M059J (cell line): Measurements from ENCODE around the gene CCDC32. TPM values are rescaled to one million over a fixed set of nuclear protein-coding genes. Genes with fewer than 3 reads are reported as not detected.

ENCODE experiments used
- DNase-seq: peaks from one replicate; pipeline ENCODE4 v3.0.0-alpha.2; 2012; ENCODE audit warnings: low read depth
- total RNA-seq: library from RNA; depleted of rRNA; stranded (reverse); fragments of >200 nt; shearing (Covaris generic); gene quantifications from 2 replicates; pipeline ENCODE4 v1.2.3, GENCODE V29; 2014

The CCDC32 gene
- total RNA-seq, 1 experiment from 2014 or later = 24.9 TPM

DNA sequence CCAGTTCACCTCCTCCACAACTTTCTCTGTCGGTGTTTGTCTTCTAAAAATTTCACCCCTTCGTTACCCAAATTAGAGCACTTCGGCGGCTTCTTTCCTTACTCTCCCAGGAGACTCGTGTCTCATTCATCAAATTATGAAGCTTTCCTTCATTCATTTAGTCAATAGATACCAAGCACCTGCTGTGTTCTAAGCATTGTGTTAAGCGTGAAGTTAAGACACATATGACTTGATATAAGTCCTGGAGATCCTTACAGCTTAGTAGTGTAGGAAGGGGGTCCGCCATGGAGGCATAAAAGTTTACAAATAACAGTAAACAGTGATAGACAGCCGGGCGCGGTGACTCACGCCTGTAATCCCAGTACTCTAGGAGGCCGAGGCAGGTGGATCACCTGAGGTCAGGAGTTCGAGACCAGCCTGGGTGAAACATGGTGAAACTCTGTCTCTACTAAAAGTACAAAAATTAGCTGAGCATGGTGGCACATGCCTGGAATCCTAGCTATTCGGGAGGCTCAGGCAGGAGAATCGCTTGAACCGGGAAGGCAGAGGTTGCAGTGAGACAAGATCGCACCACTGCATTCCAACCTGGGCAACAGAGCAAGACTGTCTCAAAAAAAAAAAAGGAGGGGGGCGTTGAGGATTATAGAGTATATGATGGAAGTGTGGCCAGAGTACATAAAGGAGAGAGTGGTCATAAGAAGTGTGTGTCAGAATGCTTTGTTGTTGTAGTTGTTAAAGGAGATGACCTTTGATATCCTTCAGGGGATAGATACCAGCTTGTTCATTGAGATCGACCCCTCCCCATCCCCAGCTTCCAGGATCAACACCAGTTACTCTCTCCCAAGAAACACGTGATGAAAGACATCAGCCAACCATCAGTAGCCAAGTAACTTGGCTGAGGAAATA lies 744 bp upstream of the CCDC32 start:
- peak; percentile 45 for DNase-seq

DNA sequence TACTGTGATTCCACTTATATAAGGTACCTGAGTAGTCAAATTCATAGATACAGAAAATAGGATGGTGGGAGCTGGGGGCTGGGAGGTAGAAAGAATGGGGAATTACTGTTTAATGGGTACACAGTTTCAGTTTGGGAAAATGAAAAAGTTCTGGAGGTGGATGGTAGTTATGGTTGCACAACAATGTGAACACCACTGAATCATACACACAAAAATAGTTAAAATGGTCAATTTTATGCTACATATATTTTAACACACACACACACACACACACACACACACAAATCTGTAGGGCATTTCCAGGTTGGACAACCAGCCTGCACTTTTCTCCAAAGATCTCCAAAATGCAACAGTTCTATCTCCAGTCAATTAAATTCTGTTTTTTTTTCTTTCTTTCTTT lies 1.4 kb downstream of the CCDC32 start:
- no peak for DNase-seq

DNA sequence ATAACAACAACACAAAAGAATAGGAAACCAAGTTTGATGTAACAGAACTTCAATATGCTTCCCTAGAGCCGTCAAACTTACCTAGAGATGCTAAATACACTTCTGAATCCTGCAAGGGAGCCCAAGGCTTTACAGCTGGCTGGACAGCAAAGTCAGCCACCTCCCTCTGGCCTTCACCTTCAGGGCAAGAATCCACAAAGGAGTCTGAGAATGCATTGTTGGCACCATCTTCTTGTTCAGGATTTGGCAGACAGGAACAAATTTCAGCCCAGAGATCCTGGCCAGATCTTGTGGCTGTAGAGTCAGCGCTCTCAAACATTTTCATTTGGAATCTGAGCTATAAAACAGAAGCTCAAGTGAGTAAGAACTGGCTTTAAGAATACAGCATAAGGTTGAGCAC lies 2.2 kb downstream of the CCDC32 start:
- no peak for DNase-seq

DNA sequence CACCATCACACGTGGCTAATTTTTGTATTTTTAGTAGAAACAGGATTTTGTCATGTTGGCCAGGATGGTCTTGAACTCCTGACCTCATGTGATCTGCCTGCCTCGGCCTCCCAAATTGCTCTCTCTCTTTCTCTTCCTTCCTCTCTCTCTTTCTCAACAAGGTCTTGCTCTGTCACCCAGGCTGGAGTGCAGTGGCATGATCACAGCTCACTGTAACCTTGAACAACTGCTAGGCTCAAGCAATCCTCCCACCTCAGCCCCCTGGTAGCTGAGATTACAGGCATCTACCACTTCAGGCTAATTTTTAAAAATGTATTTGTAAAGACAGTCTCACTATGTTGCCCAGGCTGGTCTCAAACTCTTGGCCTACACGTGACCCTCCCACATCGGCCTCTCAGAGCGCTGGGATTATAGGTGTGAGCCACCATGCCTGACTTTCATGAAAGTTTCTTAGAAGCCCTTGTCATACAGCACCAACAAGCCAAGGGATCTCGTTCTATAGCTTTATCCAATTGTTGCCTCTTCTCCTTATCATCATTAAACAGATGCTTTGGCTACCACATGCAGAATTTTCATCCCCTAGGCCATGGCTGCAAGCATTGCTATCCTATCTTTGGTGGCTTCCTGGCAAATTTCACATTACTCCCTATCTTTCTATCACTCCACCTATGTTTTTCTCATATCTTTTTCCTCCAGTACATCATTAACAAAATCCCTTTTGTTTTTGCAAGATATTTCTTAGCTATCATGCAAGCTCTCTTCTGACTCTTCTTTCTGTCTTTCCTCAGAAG lies 5.7 kb downstream of the CCDC32 start:
- no peak for DNase-seq

DNA sequence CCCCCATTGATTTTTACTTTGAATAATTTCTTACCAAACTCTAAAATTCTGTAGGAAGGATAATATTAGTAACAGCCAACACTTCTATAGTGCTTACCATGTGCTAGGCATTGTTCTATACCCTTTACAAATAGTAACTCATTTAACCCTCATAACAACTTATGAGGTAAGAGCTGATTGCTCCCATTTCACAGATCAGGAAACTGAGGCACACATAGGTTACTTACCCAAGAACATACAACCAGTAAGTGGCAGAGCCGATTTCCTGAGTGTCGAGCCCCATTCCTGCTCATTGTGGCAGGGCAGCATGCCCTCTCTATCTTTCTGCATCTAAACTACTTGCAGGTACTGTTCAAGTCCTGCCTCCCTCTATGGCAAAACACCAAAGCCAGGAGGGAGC lies 9.0 kb downstream of the CCDC32 start:
- no peak for DNase-seq

DNA sequence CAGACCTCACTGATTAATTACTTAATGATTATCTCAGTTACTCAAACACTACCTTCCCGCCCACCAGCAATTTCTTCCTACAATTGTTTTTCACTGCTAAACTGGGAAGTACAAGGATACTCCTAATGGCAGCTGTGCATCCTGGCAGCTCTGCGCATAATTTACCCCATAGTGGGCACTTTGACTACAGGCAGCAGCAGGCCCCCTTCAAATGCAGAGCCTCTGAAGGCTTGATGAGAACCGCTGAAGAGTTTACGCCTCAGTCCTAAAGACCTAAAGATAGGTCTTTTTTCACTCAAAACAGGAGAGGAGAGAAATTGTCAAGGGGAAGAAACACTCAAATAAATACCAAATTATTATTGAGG lies 10.7 kb downstream of the CCDC32 start:
- DNase-seq = no peak

DNA sequence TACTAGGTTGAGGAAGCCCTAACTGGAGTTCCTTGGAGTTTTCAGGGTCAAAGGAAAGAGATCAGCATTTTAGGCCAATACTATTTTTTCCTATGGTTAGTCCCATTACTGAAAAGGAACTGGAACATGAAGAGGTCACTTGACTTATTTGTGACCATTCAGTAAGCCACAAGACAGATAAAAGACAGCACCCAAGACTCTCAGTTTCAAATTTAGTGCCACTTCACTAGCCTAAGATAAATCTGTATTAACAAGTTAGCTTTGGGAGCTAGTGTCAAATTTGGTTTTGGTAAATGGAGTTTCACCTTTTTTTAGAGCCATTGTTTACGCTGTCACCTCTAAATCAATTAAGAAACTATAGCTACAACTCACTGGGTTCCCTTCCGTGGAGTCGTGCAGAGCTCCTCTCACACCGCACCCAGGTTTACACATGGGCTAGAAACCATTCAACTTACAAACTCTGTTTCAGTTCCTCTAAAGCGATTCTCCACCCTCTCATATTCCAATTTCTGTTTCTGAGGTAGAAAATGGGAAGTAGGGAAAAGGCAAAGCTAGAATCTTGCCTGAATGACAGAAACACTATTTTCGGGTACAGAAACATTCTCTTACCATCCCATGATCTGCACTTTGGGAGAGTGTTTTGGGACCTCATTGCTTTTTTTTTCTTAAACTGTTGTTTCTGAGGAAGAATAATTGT lies 14.4 kb downstream of the CCDC32 start:
- DNase-seq = no peak

DNA sequence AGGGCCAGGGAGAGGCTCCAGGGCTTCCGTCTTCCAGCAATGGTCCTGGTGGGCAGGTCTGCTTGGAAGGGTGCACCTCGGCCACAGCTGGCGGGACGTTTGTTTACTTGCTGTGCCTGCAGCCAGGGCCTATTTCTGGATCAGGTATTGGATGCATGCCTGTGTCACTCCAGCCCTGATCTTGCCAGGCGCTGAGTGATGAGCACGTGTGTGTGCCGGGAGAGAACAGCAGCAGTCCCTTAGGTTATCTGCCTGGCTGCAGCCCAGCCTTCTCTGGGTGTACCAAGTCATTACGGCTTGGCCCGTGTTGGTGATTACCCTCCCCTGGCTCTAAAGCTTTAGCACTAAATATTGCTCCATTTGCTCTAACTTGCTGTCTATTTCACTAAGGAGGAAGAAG lies 14.9 kb downstream of the CCDC32 start:
- DNase-seq = no peak

DNA sequence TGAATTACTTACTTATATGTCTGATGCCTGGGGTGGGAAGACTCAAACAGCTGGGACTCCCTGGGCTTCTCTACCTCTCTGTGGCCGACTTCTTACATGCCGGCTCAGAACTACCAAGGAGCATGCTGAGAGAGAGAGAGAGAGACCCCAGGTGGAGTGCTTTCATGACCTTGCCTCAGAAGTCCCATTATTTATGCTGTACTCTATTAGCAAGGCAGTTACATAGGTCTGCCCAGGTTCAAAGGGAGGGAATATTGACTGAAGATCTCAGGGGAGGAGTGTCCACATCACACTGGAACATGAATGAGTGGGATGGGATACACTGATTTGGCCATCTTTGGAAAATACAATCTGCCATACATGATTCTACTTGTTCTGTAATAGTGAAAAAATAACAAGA lies 16.2 kb downstream of the CCDC32 start:
- DNase-seq = no peak

DNA sequence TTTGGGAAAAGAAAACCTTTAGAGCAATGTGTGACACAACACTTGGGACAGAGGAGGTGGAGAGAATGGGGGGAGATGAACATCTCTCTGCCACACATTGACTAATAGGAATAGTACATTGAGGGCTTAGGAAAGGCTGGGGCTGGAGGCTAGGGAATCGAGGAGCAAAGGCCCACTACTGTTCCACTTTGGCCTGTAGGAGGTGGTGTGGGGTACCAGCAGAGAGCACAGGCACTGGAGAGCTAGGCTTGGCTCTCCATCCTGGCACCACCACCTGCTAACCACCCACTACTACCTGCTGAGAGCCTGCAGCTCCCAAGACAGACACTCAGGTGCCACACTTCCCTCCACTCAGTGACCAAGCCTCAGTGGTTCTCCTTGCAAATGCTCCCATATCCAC lies 19.4 kb downstream of the CCDC32 start:
- no peak for DNase-seq

DNA sequence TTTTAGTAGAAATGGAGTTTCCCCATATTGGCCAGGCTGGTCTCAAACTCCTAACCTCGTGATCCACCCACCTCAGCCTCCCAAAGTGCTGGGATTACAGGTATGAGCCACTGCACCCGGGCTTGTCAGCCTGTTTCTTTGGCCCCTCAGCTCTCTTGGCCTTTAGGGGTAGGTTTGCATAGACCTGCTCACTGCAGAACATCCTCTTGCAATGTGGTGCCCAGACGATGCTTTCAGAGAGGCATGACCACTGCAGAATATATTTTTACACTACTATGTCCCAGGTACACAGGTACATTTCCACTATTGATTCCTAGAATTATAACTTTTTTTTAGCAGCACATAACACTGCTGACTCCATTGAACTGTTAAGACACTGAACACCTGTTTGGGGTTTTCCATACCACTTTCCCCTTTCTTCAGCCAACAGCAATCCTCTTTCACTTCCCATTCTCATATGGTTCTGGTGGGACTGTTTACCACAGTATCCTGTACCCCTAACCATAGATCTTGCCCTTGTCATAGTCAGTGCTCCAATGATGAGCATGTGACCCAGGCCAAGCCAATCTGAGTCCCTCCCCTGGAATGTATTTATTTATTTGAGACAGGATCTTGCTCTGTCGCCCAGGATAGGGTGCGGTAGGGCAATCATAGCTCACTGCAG lies 21.1 kb downstream of the CCDC32 start:
- DNase-seq = no peak

DNA sequence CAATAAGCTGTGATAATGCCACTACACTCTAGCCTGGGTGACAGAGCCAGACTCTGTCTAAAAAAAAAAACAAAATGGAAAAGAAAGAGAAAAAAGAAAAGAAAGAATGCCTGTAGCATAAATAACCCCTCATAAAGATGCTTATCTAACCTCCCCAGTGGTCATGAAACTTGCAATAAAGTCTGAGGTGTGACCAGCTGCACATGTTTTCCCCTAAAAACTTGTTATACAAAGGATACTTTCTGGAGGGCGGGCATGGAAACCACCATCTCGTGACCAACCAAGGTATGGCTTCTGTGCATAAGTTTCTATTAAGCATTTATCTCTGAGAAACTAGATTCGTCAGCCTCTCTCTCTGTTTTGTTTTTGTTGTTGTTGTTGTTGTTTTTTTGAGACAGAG lies 21.8 kb downstream of the CCDC32 start:
- DNase-seq = peak; percentile 12

DNA sequence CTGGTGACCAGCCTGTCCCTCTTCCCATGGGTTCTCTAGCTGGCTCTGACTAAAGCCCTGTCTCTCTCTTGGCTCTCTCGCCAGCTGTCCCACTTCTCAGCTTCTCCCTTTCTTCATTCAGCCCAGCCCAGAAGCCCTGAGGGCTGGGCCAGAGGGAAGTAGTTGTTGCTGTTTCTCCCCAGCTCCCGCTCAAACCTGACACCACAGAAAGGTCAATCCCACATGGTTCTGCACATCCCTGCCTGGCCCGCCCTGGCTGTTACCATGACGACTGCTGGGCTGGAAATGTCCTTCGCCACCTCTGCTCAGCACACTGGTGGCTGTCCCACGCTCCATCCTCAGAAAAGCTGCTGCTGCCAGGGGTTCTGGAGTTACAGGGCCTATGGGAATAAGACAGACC lies 25.9 kb downstream of the CCDC32 start:
- DNase-seq = no peak

DNA sequence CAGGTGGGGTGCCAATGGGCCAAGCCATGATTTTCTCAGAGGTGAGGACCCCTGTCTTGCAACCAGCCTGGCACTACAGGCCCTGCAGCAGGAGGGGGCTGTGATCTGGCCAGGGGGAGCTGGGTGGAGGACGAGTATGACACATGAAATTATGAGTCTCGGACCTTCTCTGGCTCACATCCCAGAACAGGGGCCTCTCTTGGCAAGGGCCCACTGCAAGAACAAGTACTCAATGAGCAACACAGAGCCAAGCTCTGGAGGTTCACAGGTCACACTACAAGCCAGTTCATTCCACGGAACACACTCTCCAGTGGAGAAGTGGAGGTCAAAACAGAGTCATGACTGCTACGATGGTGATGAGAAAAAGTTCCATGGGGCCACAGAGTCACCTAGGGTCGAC lies 28.3 kb downstream of the CCDC32 start:
- DNase-seq = peak; percentile 8

DNA sequence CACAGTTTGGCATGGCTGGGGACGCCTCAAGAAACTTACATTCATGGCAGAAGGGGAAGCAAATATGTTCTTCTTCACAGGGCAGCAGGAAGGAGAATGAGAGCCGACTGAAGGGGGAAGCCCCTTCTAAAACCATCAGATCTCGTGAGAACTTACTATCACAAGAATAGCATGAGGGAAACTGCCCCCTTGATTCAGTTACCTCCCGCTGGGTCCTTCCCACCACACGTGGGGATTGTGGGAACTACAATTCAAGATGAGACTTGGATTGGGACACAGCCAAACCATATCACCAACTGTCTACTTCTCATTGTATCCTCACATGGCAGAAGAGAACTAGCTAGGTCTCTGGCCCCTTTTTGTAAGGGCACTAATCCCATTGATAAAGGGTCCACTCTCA lies 30.5 kb downstream of the CCDC32 start:
- no peak for DNase-seq

DNA sequence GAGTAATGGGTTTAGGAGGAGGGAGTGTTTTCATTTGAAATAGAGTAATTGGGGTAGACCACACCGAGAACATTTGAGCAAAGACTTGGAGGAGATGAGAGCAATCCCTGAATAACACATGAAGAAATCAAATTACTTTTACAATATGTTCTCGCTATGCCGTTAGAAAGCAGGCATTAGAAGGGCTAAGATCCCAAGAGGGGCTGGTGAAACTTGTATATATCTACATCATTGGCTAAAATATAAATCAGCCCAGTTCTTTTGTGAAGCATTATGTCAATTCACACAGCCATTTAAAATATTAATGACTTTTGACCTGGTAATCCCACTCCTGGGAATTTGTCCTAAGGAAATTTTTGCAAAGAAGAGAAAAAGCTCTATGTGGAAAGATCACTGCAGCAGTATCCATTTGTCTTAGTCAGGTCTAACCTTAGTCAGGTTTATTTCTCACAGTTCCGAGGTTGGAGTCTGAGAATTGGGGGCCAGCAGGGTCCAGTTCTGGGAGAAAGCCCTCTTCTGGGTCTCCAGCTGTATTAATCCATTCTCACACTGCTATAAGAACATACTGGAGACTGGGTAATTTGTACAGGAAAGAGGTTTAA lies 31.0 kb downstream of the CCDC32 start:
- no peak for DNase-seq

DNA sequence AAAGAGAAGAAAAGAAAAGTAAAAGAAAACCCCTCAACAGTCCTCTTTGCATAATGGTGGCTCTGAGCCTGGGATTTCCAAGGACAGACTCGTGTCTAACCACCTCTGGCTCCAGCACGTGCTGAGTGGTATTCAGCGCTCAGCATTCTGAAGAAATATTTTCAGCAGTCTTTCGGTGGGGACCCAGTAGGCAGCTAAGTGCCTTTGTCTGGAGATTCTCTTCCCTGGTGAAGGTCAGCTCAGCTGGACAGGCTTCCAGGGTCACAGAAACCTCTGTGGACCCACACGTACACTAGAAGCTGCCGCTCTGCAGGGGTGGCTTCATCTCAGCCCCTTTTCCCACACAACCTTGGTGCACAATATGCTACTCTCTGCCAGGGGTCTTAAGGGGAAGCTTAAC lies 36.0 kb downstream of the CCDC32 start:
- DNase-seq = no peak

DNA sequence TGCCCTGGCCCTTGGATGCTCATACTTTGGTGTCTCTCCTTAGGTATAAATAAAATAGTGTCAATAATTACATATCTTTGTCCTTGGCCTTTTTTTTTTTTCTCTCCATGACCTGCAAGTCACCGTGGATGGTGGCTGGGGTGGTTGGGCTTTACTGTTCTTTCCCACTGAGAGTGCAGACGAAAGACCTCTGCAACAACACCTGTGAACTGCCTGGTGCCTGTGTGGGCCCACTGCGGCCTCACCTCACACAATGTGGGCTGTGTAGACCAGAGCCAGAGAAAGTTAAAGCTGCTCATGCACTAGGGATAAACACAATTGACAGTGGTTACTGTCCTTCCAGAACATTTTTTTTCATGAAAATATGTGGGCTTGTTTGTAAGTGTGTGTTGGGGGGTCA lies 39.0 kb downstream of the CCDC32 start:
- no peak for DNase-seq

DNA sequence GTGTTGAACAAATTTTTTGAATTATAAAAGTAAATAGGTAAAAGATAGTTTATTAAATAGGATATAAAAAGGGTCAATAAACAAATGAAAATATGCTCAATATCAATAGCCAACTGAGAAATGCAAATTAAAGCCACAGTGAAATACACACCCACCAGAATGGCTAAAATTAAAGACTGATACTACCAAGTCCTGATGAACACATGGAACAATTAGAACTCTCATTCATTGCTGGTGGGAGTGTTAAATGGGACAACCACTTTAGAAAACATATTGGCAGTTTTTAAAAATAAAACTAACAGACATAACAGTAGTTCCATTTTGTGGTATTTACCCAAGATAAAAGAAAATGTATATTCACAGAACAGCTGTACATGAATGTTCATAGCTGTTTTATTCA lies 41.2 kb downstream of the CCDC32 start:
- no peak for DNase-seq

DNA sequence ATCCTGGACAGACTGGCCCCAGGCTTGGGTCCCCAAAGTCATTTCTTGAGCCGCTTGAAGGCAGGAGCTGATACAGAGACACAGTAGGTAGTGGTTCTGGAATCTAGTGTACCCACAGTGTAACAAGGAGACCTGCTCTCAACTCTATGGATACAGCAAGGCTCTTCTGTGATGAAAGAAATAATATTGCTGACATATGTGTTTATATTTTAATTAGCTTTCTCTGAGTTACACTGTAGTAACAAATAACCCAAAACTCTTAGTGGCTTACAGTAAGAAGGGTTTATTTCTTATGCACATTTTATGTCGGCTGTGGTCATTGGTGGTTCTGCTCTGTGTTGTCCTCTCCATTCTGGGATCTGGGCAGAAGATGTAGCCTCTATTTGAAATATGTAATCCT lies 48.5 kb downstream of the CCDC32 start:
- DNase-seq = no peak

DNA sequence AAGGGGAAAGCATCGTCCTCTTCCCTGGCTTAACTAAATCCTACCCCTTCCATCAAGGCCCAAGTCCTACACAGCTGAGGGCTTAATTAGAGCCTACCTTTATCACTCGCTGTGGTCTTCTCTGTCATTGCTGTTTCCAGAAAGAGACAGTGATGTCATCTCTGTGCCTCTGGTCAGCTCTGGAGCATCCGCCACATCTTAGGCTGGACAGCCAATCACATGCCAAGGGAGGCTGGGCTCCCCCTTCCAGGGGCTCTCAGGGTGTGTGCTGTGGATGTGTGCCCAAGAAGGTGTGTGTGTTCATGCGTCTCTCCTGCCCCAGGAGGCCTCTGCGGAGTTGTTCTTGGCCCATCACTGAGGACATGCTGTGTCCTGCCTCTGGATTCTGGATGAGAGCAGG lies 51.2 kb downstream of the CCDC32 start:
- no peak for DNase-seq

DNA sequence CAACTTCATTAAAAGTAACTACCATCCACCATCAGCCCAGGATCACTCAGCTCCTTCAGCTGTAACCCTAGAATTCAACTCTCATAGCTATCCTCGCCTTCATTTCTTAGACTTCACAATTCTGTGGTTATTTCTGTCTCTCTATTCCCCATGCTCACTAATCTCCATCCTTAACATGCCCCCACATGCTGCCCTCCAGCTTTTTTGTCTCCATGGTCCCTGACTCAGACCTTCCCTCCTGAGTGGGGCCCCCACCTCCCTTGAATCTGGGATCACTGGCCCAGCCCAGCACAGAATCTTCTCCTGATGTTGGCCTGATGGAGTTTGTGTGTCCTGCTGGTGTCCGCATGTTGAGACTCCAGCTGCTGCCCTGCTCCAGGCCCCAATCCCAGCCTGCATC lies 52.4 kb downstream of the CCDC32 start:
- no peak for DNase-seq
